GM12891 (cell line): ENCODE data around the gene RCL1.
A peak's percentile ranks its signal among the peaks of the same experiment; 100 is the strongest.

Experiments
- DNase-seq: peaks from one replicate; pipeline ENCODE4 v3.0.0; 2011; ENCODE audit warnings: low spot score; ENCODE audit not compliant: insufficient read length
- FAIRE-seq: peaks from 2 replicates; lab custom pipeline; 2011; peaks lifted over from hg19 to GRCh38; lab: Jason Lieb, UNC
- PAX5 ChIP-seq: IDR thresholded peaks from 2 replicates; pipeline ENCODE4 v1.6.1; 2011; ENCODE audit warnings: low read length, moderate library complexity, mild to moderate bottlenecking; ENCODE audit not compliant: insufficient read depth, severe bottlenecking
- POLR2A ChIP-seq: IDR thresholded peaks from 2 replicates; pipeline ENCODE4 v1.6.1; 2011; ENCODE audit warnings: low read depth, low read length, control low read depth
- POLR2AphosphoS5 ChIP-seq: IDR thresholded peaks from 2 replicates; pipeline ENCODE4 v1.6.1; 2011; ENCODE audit warnings: low read depth, low read length, control low read depth
- POU2F2 ChIP-seq: IDR thresholded peaks from 2 replicates; pipeline ENCODE4 v1.6.1; 2011; ENCODE audit warnings: low read depth, mild to moderate bottlenecking, control low read depth, low read length, moderate library complexity
- SPI1 ChIP-seq: IDR thresholded peaks from 2 replicates; pipeline ENCODE4 v1.6.1; 2011; ENCODE audit warnings: low read depth, low read length, control low read depth
- TAF1 ChIP-seq: IDR thresholded peaks from 2 replicates; pipeline ENCODE4 v1.6.1; 2011; ENCODE audit warnings: low read depth, low read length, control low read depth

Gene RCL1

GRCh38 chr9:4839470-4839912, 46.7 kb downstream of the RCL1 start:
- FAIRE-seq (no peak), DNase-seq (no peak)
- TF ChIP-seq PAX5 (no peak), TAF1 (no peak), SPI1 (no peak), POLR2A (no peak)

DNA sequence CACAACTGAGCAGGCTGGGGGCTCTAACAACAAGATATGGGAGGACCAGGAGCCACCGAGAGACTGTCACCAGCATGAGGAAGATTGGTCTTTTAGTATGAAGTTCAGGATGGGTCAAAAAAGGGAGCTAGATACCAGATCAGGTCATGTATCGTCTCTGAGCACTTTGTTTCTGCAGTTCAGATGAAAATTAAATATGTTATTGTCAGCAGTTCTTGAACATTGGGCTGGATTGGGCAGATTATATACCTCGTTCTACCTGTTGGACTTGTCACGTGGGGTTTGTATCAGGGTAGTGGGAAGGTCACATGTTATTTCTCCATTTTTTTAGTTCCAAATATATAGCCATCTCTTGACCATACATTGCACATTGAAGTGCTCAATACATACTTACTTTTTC, 47.3 kb downstream of the RCL1 start:
- TF ChIP-seq SPI1 (no peak), POLR2AphosphoS5 (no peak), POLR2A (no peak)
- no peak for FAIRE-seq
- no peak for DNase-seq

DNA sequence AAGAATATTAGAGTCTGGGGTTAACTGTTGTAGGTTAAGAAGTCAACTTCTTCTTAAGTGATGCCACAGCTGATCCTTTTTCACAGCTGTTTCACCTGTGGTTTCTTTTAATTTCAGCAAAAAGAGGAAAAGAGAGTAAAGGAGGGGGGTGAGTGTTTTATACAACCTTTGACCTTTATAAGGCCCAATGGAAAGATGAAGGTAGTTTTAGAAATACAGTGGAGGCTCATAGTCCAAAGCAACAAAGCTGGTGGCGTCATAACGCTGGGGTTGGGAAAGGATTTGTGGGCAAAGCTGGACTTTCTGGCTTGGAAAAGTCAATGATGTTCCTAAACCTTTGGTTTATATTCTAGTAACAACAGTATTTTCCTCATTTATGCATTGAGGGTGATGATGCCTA, 49.5 kb downstream of the RCL1 start:
- no peak for DNase-seq
- FAIRE-seq: no peak
- TF ChIP-seq PAX5 (no peak), POU2F2 (no peak), POLR2AphosphoS5 (no peak), SPI1 (no peak), TAF1 (no peak), POLR2A (no peak)

GRCh38 chr9:4842734-4843133, 50.0 kb downstream of the RCL1 start:
- TF ChIP-seq POU2F2 (no peak), SPI1 (no peak), PAX5 (no peak), POLR2AphosphoS5 (no peak), TAF1 (no peak), POLR2A (no peak)
- FAIRE-seq (peak; percentile 56), DNase-seq (no peak)

- TF ChIP-seq PAX5 (no peak), POLR2AphosphoS5 (no peak), POLR2A (no peak), TAF1 (no peak), POU2F2 (no peak), SPI1 (no peak)
- no peak for FAIRE-seq
- DNase-seq: no peak
These were observed 51.5 kb downstream of the RCL1 start for GRCh38 chr9:4844056-4844838.

DNA sequence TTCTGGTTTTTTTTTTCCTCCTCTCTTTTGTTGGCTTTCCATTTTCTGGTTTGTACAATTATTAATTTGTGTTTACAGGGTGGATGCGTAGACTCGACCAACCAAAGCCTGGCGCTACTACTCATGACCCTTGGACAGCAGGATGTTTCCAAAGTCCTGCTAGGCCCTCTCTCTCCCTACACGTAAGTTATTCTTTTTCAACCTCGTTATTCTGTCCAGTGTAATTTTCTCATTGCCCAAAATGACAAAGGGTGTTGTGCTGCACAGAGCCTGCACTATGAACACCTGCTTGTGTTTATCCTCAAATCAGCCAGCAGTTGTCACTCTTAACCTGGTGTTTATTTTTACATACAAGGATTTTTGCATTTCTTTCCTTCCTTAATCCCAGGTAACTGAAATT, 56.6 kb downstream of the RCL1 start:
- TF ChIP-seq POLR2AphosphoS5: no peak
- no peak for TF ChIP-seq POLR2A
- no peak for TF ChIP-seq TAF1
- no peak for TF ChIP-seq SPI1
- TF ChIP-seq PAX5: no peak
- no peak for TF ChIP-seq POU2F2
- peak; percentile 50 for FAIRE-seq
- no peak for DNase-seq

DNA sequence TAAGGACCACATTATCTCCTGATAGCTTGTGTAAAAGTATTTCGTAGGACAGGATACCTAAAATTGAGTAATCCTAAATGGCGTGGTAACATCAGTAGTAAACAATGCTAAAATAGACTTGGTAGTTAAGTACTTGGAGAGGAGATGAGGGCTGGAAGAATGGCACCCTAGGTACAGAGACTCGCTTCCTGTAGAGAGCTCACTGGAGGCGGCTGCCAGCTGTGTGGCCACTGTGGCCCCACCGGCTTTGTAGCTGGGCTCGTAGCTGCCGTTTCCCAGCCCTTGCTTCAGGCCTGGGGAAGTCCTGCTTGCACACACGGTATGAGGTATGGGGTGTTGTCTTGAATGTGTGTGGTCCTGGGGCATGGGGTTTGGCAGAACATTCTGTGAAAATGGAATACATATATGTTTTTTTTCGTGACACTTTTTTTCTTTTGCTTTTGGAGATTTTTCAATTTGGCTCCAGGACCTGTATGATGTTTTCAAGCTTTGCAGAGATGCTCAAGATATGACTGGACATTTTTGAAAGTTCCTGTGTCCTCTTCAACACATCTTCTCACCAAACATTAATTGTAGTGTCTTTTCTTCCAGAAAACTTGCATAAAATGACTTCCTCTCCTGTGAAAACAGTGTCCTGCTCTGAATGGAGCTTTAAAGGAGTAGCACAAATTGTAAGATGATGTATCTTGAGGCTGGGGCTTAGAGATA, 58.0 kb downstream of the RCL1 start:
- TF ChIP-seq TAF1 (no peak), PAX5 (no peak)
- FAIRE-seq: no peak

GRCh38 chr9:4852419-4852818, 59.7 kb downstream of the RCL1 start:
- FAIRE-seq (no peak), DNase-seq (no peak)
- no peak for TF ChIP-seq PAX5

More for the DNA sequence above, 58.0 kb downstream of the RCL1 start:
- no peak for DNase-seq

DNA sequence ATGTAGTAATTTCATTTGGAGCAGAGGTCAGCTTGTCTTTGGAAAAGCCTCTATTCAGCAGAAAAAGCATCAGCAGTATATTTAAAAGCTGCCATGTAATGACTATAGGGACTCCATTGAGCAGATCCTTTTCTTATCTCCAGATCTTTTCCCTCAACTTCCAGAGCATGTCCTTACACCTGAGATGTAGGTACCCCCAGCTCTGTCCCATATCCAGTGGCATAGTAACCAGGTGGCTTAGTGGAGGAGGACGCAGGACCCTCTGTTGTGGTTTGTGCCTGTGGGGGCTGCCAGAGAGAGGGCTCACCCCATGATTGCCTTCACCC, 61.5 kb downstream of the RCL1 start:
- FAIRE-seq (no peak), DNase-seq (no peak)
- TF ChIP-seq POLR2AphosphoS5: no peak

DNA sequence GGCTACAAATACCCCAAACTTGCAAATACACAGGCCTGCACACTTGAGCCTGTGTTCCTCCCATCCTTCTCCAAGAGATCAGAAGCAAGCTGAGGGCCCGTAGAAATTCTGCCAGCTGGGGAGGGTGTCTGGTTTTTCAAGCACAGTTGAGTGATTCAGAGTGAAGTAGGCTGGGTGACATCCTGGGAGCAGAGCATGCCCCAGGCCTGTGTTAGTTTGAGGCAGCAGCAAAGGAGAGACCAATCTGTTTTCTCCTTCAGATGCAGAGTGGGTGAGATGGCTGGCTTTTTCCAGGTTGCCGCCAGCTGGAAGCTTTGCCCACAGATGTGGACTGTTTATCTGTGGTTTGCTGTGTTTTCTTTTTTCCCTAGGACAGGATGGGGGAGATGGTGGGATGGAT, 63.1 kb downstream of the RCL1 start:
- TF ChIP-seq POU2F2 (no peak), PAX5 (no peak), POLR2A (no peak), POLR2AphosphoS5 (no peak), TAF1 (no peak), SPI1 (no peak)
- FAIRE-seq (no peak), DNase-seq (no peak)
